ENCODE measurements around the gene CWC15.
"Not testable (repeated sequence)": the region's sequence is repeated elsewhere in the genome, so short reads cannot be mapped to it uniquely, and the experiment has no call there.

CWC15 gene

DNA sequence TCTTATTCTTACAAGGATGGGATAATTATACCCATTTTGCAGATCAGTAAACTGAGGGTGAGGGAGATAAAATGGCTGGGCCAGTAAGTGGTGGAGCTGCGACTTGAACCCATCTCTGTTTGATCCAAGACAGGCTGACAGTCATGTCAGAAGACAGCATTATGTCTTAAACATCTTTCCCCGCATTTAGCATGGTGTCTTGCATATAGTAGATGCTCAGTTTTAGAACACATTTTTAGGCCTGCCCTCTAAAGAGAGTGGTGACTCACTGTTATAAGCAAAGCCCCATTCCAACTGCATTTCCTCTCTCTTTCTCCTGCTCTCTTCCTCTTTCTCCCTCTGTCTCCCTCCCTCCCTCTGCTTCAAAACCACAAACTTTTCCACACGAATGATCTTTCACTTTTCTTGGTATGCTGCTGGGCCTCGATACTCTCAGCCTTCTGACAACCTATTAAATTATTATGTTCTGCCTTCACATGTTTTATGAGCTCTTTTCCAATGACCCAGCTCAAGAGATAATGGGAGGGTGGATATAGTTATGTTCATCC is 25.2 kb downstream of the CWC15 start:
- DNase-seq, result no peak

DNA sequence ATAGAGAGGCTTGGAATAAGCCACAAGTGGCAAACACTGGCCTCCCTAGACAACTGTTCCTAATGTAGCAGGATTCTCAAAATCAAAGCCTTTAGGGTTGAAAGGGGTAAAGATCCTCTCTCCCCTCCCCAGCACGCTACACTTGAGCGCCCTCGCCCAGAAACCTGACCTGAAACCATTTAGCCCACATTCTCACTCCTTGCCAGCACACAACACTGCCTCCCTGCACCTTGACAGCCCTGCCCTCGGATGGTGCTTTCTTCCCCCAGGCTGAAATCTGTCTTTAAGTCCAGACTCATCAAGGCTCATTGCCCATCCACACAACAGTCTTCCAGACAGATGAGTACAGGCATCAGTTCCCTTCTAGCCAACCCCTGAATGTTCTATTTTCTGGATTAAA is 26.5 kb downstream of the CWC15 start:
- no peak for DNase-seq

DNA sequence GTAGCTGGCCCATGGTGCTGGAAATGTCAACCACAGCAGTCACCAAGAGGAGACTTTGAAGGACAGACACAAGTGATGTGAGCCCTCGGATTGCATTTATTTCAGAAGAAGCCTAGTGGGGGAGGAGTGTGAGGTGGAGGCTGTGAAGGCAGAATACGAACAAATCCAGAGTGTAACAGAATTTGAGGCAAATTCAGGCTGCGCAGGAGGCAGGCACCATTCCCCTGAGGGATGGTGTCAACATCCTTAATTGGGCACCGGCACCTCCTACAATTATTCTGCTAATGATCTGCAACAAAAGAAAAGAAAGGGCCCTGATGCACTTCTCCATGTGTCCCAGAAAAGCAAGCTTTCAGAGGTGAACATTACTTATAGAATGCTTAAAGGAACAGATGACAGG is 32.2 kb downstream of the CWC15 start:
- peak; percentile 41 to 44 for DNase-seq

- no peak for DNase-seq
Measured at GRCh38 chr11:94939346-94939745, 34.0 kb downstream of the CWC15 start.

DNA sequence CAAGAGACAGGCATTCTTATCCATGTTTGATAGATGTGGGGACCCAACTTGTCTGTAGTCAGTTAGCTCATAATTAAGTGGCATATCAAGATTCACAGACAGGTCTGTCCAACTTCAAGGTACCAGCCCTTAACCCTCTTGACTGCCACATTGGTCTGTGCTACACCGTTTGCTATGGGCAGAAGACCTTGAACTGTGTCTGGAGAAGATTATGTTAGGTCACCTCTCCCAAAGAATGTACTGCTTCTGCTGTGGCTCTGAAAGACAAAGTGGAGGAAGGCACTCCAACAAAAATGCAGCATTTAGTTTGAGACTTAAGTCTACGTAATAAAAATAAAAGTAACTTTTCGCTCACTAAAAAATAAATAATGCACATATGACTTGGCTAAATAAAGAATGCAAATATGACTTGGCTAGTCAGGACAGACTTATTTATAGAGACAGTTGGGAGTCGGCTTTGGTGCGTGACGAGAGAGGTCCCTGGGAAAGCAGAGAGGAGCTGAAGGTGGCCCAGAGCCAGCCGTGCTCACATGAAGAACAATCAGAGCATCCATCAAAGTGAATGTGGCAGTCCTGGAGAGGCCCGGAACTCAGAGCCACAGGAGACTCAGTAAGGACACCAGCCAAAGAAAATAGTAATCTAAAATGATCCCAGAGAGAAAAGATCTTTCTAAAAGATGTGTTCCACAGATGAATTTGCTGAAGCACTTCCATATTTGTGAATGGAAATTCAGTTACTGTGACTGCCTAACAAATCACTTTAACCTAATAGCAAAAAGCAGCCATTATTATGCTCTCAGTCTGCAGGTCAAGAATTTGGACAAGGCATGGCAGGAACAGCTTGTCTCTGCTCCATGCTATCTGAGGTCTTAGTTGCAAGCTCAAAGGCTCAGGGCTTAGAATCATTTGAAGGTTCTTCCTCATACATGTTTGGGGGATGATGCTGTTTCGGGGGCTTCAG is 35.0 kb downstream of the CWC15 start:
- DNase-seq, result peak; percentile 25 to 57

DNA sequence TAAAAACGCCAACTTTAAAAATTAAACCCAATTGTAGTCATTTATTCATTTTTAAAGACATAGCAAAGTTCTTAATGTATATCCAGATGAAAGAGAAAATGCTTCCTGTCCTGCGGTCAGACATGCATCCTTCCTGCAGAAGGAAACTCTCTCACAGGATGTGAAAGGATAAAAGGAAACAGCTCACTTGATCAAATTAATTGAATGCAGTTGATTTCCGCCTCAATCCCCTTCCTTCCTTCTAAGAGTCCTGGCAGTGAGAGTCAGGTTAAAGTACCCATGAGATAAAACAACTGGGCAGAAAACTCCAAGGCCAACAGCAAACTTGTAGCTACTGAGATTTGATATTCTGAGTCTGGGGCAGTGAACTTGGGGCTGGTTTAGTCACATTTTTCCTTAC is 38.5 kb downstream of the CWC15 start:
- no peak for DNase-seq

DNA sequence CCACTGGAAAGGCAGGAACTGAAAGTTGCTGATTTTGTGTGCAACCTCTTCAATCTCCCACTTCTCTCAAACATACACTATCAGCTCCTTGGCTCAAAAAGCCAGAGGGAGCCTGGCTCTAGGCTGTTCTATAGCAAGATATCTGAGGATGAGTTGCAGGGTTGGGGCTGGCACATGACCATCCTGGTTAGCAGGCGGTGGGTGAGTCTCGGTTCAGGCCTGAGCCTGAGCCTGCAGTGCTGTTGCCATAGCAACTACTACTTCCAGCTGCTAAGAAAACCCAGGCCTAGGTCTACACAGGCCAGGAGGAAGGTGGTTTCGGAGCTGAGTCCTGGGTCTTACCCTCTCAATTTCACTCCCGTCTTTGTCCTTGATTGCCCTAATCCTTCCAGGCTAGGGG is 39.0 kb downstream of the CWC15 start:
- no peak for DNase-seq

DNA sequence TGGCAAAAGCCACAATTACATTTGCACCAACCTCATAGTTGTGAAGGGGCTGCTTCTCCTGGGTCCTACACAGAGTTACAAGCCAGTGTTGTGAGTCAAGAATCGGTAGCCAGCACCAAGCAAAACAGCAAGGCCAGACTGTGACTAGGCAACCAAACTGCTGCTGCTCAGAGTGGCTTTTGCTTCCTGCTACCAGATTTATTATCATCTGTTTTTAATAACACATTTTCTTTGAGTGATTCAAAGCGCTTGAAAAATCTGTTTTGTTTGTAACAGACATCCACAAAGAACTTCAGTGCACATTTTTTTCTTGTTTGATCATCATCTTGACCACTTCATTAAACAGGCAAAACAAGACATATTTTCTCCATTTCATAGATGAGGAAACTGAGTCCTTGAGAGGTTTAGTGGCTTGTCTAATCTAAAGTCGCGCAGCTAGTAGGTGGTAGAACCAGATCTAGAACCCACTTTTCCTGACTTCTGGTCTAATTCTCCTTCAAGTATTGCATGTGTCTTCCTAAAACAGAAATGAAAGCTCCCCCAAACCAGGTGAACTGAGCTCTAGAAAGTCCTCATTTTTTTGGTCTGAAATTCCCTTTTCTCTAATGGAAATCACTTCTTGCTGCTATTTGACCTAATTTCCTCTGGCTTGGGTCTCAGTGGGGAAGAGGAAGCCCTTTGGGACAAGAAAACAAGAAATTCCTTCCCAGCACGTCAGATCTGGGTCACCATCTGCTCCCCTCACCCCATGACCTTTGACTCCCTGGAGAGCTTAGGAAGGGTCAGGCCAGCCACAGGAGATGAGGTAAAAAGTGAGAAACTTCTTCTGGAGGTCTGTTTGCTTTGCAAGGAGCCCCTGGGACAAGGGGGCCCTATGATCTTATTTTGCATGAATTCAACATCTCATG is 39.9 kb downstream of the CWC15 start:
- no peak for DNase-seq

- DNase-seq, result no peak
Measured at GRCh38 chr11:94932503-94932902, 40.9 kb downstream of the CWC15 start.

DNA sequence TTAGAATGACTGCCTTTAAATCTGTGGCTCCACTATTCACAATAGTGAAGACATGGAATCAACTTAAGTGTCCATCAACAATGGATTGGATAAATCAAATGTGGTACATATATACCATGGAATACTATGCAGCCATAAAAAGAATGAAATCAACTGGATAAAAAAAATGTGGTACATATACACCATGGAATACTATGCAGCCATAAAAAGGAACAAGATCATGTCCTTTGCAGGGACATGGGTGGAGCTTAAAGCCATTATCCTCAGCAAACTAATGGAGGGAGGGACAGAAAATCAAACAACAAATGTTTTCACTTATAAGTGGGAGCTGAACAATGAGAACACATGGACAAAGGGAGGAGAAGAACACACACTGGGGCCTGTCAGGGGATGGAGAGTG is 41.3 kb downstream of the CWC15 start:
- not testable (repeated sequence) for DNase-seq

DNA sequence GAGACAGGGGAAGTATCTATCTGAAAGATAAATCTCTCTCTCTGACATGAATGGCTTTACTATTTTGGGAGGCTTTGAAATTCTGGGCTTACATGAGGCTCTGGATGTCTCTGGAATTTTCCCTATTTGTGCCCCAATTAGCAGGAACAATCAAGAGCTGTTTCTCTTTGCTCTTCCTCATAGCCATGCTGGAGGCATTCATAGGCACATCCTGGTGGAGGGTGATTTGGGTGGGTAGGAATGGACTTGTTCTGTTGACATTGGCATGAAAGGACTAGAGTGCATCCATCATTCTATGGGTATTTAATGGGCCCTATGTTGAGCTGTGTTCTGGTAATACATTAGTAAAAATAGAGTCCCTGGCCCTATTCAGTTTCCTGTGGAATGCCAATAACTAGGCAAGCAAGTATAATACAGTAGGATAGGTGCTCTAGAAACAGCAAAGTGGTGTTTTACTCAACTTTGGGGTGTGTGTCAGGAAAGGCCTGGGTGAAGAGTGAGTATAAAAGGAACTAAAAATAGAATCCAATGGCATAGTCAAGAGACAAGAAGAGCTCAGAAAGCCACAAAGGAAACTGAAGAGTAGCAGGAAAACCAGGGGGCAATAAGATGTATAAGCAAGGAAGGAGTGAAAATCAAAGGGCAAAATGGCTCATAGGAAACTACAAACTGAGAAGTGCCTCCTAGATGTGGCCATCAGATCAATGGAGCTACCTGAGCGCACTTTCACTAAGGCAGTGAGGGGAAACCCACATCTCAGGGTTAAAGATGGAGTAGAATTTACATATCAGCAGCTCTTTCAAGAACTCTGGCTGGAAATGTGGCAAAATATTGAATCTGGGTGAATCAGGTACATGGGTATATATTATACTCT is 45.0 kb downstream of the CWC15 start:
- no peak for DNase-seq

GRCh38 chr11:94926698-94927237 is 46.6 kb downstream of the CWC15 start:
- DNase-seq, result no peak

DNA sequence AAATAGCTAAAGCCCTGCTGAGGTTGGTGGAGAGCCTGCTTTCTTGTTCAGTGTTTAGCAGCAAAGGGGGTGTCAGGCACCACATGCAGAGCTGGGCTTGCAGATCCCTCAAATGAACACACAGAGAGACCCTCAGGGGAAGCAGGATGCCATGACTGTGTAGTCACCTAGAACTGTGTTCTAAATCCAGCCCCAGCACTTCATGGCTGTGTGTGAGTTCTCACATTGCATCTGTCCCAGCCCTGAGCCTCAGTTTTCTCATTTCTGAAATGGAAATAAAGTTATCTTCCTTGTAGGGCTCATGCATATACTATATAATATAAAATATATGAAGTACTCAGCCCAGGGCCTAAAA is 47.1 kb downstream of the CWC15 start:
- no peak for DNase-seq

- no peak for DNase-seq
Measured at GRCh38 chr11:94925422-94926270, 47.7 kb downstream of the CWC15 start.

DNA sequence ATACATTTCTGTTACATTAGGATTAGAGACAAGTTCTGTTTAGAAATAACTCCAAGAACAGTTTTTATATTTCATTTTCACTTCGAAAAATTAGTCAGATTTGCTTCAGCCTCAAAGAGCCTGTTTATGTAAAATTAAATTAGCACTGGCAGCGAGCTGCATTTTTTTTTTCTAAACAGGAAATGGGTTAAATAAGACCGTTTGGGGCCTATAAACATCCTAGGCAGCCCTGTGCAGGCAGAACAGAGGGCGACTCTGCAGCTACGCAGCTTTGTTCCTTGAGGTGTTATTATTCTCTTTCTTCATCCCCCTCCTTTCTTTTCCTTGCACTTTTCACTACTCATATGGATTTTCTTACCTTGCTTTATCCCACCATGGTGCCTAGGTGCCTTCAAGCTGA is 48.7 kb downstream of the CWC15 start:
- DNase-seq, result no peak

DNA sequence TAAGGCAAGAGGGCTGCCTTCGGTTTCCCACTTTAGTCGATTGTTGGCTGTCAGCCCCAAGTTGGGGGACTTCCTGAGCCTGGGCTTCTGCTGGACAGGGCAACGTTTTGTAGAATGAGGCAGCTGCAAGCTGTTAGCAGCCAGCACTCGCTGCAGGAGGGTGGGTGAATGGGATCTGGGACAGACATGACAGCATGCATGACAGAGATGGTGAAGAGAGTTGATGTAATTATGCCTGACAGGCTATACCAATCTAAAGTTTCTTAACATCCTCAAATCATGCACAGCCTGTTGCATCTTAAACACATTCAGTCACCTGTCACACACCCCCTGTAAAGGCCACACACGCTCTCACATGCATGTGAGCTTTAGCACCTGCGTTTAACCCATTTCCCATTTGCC is 49.2 kb downstream of the CWC15 start:
- no peak for DNase-seq

GRCh38 chr11:94923004-94923334 is 50.4 kb downstream of the CWC15 start:
- no peak for DNase-seq

- no peak for DNase-seq
Measured at GRCh38 chr11:94922321-94923003, 50.9 kb downstream of the CWC15 start.

GRCh38 chr11:94920311-94920710 is 53.0 kb downstream of the CWC15 start:
- no peak for DNase-seq

DNA sequence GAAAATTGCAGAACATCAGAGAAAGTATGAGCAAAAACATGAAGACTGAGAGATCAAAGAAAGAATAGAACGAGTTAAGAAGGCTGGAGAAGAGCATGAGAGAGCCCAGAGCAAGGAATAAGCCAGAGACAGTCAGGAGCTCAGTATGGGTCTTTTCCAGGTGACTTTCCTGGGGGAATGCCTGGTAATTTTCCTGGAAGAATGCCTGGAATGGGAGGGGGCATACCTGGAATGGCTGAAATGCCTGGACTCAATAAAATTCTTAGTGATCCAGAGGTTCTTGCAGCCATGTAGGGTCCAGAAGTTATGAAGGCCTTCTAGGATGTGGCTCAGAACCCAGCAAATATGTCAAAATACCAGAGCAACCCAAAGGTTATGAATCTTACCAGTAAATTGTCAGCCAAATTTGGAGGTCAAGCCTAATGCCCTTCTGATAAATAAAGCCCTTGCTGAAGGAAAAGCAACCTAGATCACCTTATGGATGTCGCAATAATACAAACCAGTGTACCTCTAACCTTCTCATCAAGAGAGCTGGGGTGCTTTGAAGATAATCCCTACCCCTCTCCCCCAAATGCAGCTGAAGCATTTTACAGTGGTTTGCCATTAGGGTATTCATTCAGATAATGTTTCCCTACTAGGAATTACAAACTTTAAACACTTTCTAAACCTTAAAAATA is 59.5 kb downstream of the CWC15 start:
- not testable (repeated sequence) for DNase-seq

Data from NCI-H2081 (cell line).